DND-41 (cell line): ENCODE results near the gene RTN4RL1.

Experiments
- ATAC-seq: fragments of 200-7000 bp; cut with Tn5 transposase; 3 replicates; pipeline ENCODE4 v1.9.1; 2021; ENCODE audit warnings: low read depth; ENCODE audit not compliant: insufficient read depth
- DNase-seq: peaks from one replicate; pipeline ENCODE4 v3.0.0-alpha.2; 2020
- H2AFZ ChIP-seq: 2 replicates; pipeline ENCODE4 v1.6.0; 2012; ENCODE audit warnings: low read depth, low read length
- H3K27ac ChIP-seq: 2 replicates; pipeline ENCODE4 v1.5.1; 2012; ENCODE audit warnings: low read length, inconsistent platforms
- H3K27me3 ChIP-seq: fragments of 200-600 bp; sonication (generic); 2 replicates; pipeline ENCODE4 v1.6.0; 2012; ENCODE audit warnings: low read length, mild to moderate bottlenecking, inconsistent platforms; ENCODE audit not compliant: insufficient read depth, poor library complexity
- H3K36me3 ChIP-seq: 2 replicates; pipeline ENCODE4 v1.5.1; 2012; ENCODE audit warnings: low read length, inconsistent platforms; ENCODE audit not compliant: insufficient read depth
- H3K4me1 ChIP-seq: 2 replicates; pipeline ENCODE4 v1.5.1; 2012; ENCODE audit warnings: mild to moderate bottlenecking, low read length; ENCODE audit not compliant: insufficient read depth
- H3K4me2 ChIP-seq: 2 replicates; pipeline ENCODE4 v1.6.0; 2012; ENCODE audit warnings: mild to moderate bottlenecking, moderate library complexity, low read length, inconsistent platforms; ENCODE audit not compliant: insufficient read depth
- H3K4me3 ChIP-seq, 2 experiments: fragments of 200-600 bp in 1 of 2; shearing (Covaris generic) in 1 of 2; 2 replicates each; pipeline ENCODE4 v1.5.1; 2012 to 2016; ENCODE audit warnings: inconsistent platforms in 2 of 2, low read length in 2 of 2, mild to moderate bottlenecking in 2 of 2, low read depth in 1 of 2, moderate library complexity in 1 of 2
- H3K79me2 ChIP-seq: 2 replicates; pipeline ENCODE4 v1.6.0; 2012; ENCODE audit warnings: low read length, inconsistent platforms; ENCODE audit not compliant: insufficient read depth
- H3K9ac ChIP-seq: 2 replicates; pipeline ENCODE4 v1.6.0; 2012; ENCODE audit warnings: low read depth, mild to moderate bottlenecking, inconsistent platforms, low read length, moderate library complexity
- H3K9me3 ChIP-seq: 2 replicates; pipeline ENCODE4 v1.5.1; 2012; ENCODE audit warnings: low read length, moderate library complexity, mild to moderate bottlenecking, inconsistent platforms; ENCODE audit not compliant: insufficient read depth, severe bottlenecking
- H4K20me1 ChIP-seq: 2 replicates; pipeline ENCODE4 v1.6.0; 2012; ENCODE audit warnings: low read length; ENCODE audit not compliant: insufficient read depth
- CTCF ChIP-seq: IDR thresholded peaks from 2 replicates; pipeline ENCODE4 v1.5.1; 2012; ENCODE audit warnings: borderline replicate concordance, low read length, moderate library complexity, mild to moderate bottlenecking; ENCODE audit not compliant: poor library complexity, severe bottlenecking; ENCODE audit errors: extremely low read depth
- EZH2 ChIP-seq: IDR thresholded peaks from 3 replicates; pipeline ENCODE4 v1.6.1; 2012; ENCODE audit warnings: borderline replicate concordance, low read depth, mild to moderate bottlenecking, moderate library complexity, low read length, inconsistent platforms; ENCODE audit not compliant: severe bottlenecking

RTN4RL1 gene

GRCh38 chr17:1898872-1899271, 126.3 kb downstream of the RTN4RL1 start:
- Histone ChIP-seq H4K20me1 (0 out of 2 replicates have a peak, but pooled peaks cover 5% of the 10 kb centered on the region), H3K36me3 (peaks cover 50% of the 10 kb centered on the region), H3K4me3 (no peak overlapping the region), H3K4me2 (no peak overlapping the region), H3K9me3 (no peaks in the 10 kb centered on the region), H2AFZ (no peak overlapping the region), H3K27me3 (no peaks in the 10 kb centered on the region), H3K79me2 (no peaks in the 10 kb centered on the region), H3K4me1 (no peaks in the 10 kb centered on the region), H3K9ac (no peak overlapping the region), H3K27ac (no peak overlapping the region)
- TF ChIP-seq EZH2 (no peak), CTCF (no peak)
- ATAC-seq (no peak), DNase-seq (no peak)

GRCh38 chr17:1898332-1898731, 126.8 kb downstream of the RTN4RL1 start:
- Histone ChIP-seq H3K9me3 (no peaks in the 10 kb centered on the region), H3K9ac (no peak overlapping the region), H3K4me2 (no peak overlapping the region), H2AFZ (no peak overlapping the region), H3K27me3 (no peaks in the 10 kb centered on the region), H3K4me1 (no peaks in the 10 kb centered on the region), H3K27ac (no peak overlapping the region), H3K36me3 (peaks cover 55% of the 10 kb centered on the region), H3K4me3 (no peak overlapping the region), H4K20me1 (0 out of 2 replicates have a peak, but pooled peaks cover 5% of the 10 kb centered on the region), H3K79me2 (no peaks in the 10 kb centered on the region)
- TF ChIP-seq EZH2 (no peak), CTCF (no peak)
- no peak for ATAC-seq
- DNase-seq, result no peak

GRCh38 chr17:1897105-1897656, 128.0 kb downstream of the RTN4RL1 start:
- Histone ChIP-seq H3K27me3 (no peaks in the 10 kb centered on the region), H3K79me2 (no peaks in the 10 kb centered on the region), H3K4me1 (no peaks in the 10 kb centered on the region), H4K20me1 (0 out of 2 replicates have a peak, but pooled peaks cover 5% of the 10 kb centered on the region), H3K27ac (no peak overlapping the region), H3K9me3 (no peaks in the 10 kb centered on the region), H3K9ac (no peak overlapping the region), H3K36me3 (peaks cover 66% of the 10 kb centered on the region), H3K4me2 (no peak overlapping the region), H3K4me3 (no peak overlapping the region), H2AFZ (no peak overlapping the region)
- DNase-seq (no peak), ATAC-seq (no peak)
- no peak for TF ChIP-seq EZH2
- no peak for TF ChIP-seq CTCF
